Muscle of back (tissue), 11 donors: Measurements from ENCODE around the gene C14orf132. TPM values are rescaled to one million over a fixed set of nuclear protein-coding genes. Genes with fewer than 3 reads are reported as not detected.
A peak's percentile ranks its signal among the peaks of the same experiment; 100 is the strongest.

Experiments used
- DNase-seq, 3 donors: peaks; one replicate each; pipeline versions ENCODE4 v3.0.0 to v3.0.0-alpha.2; 2013
- polyA plus RNA-seq, 10 donors: library from polyadenylated mRNA; unstranded; fragments of 120-200 nt; gene quantifications; one replicate each; pipeline ENCODE4 v1.2.1, GENCODE V29; 2013; ENCODE audit not compliant: insufficient read length in 10 of 10

C14orf132 gene
- polyA plus RNA-seq, 10 donors = 11.9 to 35.5 (median 17.2) TPM

- no peak for DNase-seq
Observed at GRCh38 chr14:96081767-96082400, 42.7 kb downstream of the C14orf132 start.

GRCh38 chr14:96082420-96083300 is 43.5 kb downstream of the C14orf132 start:
- DNase-seq = no peak

- no peak for DNase-seq
Observed at GRCh38 chr14:96083667-96084320, 44.6 kb downstream of the C14orf132 start.

GRCh38 chr14:96084796-96085195 is 45.6 kb downstream of the C14orf132 start:
- peak in 1 of 3 donors; percentile 18 for DNase-seq

GRCh38 chr14:96085369-96085768 is 46.2 kb downstream of the C14orf132 start:
- no peak for DNase-seq

GRCh38 chr14:96086032-96086431 is 46.9 kb downstream of the C14orf132 start:
- DNase-seq = peak in 1 of 3 donors; percentile 11

GRCh38 chr14:96086574-96087077 is 47.5 kb downstream of the C14orf132 start:
- no peak for DNase-seq

- no peak for DNase-seq
Observed at GRCh38 chr14:96088074-96088473, 48.9 kb downstream of the C14orf132 start.

GRCh38 chr14:96088481-96088880 is 49.3 kb downstream of the C14orf132 start:
- DNase-seq = no peak

GRCh38 chr14:96088911-96089310 is 49.7 kb downstream of the C14orf132 start:
- no peak for DNase-seq

- no peak for DNase-seq
Observed at GRCh38 chr14:96089401-96089800, 50.2 kb downstream of the C14orf132 start.

GRCh38 chr14:96090441-96091148 is 51.4 kb downstream of the C14orf132 start:
- peak; percentile 77 to 91 (median 89) for DNase-seq

- peak in 2 of 3 donors; percentile 10 to 61 for DNase-seq
Observed at GRCh38 chr14:96091149-96091693, 52.1 kb downstream of the C14orf132 start.

- DNase-seq = peak in 2 of 3 donors; percentile 20 to 50
Observed at GRCh38 chr14:96091941-96092411, 52.8 kb downstream of the C14orf132 start.

GRCh38 chr14:96092936-96093335 is 53.8 kb downstream of the C14orf132 start:
- DNase-seq = no peak

GRCh38 chr14:96094211-96094610 is 55.0 kb downstream of the C14orf132 start:
- DNase-seq = no peak

- no peak for DNase-seq
Observed at GRCh38 chr14:96094656-96095055, 55.5 kb downstream of the C14orf132 start.

- no peak for DNase-seq
Observed at GRCh38 chr14:96095058-96095457, 55.9 kb downstream of the C14orf132 start.

- DNase-seq = no peak
Observed at GRCh38 chr14:96095581-96096476, 56.7 kb downstream of the C14orf132 start.
